ENCODE data around the gene KIAA1217.

GRCh38 chr10:24374134-24374915, 165.4 kb downstream of the KIAA1217 start:
- TF ChIP-seq CTCF (IDR thresholded peaks at IDR 0.05) (no peak), POLR2A (IDR thresholded peaks at IDR 0.05) (no peak)
